ENCODE measurements around the gene SLC4A2. TPM values are rescaled to one million over a fixed set of nuclear protein-coding genes. Genes with fewer than 3 reads are reported as not detected.

SLC4A2 gene
- total RNA-seq, 1 donor from 2014 or later: 178 TPM

GRCh38 chr7:151091988-151092387, 32.6 kb downstream of the SLC4A2 start:
- DNase-seq (no peak), ATAC-seq (no peak)
- peaks cover 43% of the 10 kb centered on the region for H3K4me1 ChIP-seq
- intact Hi-C loops (cut with DNase I): no loop called here
- H3K27ac ChIP-seq: no peak overlapping the region
- H3K27me3 ChIP-seq: no peaks in the 10 kb centered on the region
- TF ChIP-seq CTCF (IDR thresholded peaks at IDR 0.05): no peak
- H3K36me3 ChIP-seq: peaks cover 9% of the 10 kb centered on the region
- H3K9me3 ChIP-seq: no peaks in the 10 kb centered on the region
- H3K4me3 ChIP-seq: no peak overlapping the region

DNA sequence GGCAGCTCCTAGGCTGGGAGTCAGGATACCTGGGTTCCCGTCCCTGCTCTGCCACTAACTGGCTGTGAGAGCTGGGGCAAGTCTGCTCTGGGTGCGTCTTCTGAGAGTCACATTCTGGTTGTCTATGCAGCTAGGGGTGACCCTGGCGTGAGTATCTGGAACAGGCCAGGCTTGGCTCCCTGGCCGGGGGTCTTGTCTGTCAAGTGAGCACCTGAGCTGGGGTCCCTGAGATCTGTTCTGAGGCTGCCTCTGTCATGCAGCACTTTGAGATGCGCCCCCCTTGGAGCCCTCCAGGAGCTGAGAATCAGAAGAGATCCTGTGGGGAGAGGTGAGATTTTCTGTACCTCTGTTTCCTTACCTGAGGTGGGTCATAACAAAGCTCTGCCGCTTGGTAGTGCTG, 34.4 kb downstream of the SLC4A2 start:
- peaks cover 9% of the 10 kb centered on the region for H3K36me3 ChIP-seq
- no peak overlapping the region for H3K27ac ChIP-seq
- DNase-seq (no peak), ATAC-seq (no peak)
- no peaks in the 10 kb centered on the region for H3K27me3 ChIP-seq
- TF ChIP-seq CTCF (IDR thresholded peaks at IDR 0.05): no peak
- intact Hi-C loops (cut with DNase I): no loop called here
- H3K4me1 ChIP-seq: peaks cover 30% of the 10 kb centered on the region
- no peaks in the 10 kb centered on the region for H3K9me3 ChIP-seq
- H3K4me3 ChIP-seq: no peak overlapping the region

- Histone ChIP-seq H3K27me3 (no peaks in the 10 kb centered on the region), H3K4me1 (peaks cover 23% of the 10 kb centered on the region), H3K9me3 (no peaks in the 10 kb centered on the region), H3K36me3 (peaks cover 9% of the 10 kb centered on the region), H3K4me3 (no peak overlapping the region), H3K27ac (no peak overlapping the region)
- intact Hi-C loops (cut with DNase I): no loop called here
- TF ChIP-seq CTCF (IDR thresholded peaks at IDR 0.05): no peak
- no peak for DNase-seq
- ATAC-seq: no peak
These were observed 35.3 kb downstream of the SLC4A2 start for GRCh38 chr7:151094675-151095074.

DNA sequence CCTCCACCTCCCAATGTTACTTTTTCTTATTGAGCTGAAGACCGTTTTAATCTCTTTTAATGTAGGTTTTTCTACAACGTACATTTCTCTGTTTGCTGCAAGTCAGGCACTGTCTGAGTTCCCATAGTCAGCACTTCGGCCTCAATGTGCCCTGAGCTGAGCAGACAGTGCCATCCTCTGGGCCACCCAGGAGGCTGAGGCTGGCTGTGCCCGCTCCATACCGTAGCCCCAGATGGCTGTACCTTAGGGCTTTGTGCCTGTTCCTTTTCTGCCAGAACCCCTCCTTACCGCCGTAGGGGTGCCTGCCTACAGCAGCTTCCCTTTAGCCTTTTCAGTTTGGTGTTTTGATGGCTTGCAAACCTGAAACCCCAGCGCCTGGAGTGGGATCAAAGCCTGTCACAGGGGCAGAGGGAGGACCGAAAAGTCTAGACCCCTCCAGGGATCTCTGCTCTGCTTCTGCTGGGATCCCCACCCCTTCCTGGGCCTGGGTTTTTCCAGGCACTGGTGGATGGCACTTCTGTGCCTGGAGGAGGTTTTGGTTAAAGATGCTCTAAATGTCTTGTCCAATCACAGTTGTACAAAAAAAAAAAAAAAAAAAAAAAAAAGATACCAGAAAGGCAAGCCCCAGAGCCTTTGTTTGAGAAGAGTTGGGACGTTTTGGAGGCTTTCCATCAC, 35.9 kb downstream of the SLC4A2 start:
- no peak for TF ChIP-seq CTCF (IDR thresholded peaks at IDR 0.05)
- no peaks in the 10 kb centered on the region for H3K9me3 ChIP-seq
- ATAC-seq (no peak), DNase-seq (no peak)
- no peak overlapping the region for H3K27ac ChIP-seq
- no peak overlapping the region for H3K4me3 ChIP-seq
- intact Hi-C loops (cut with DNase I): no loop called here
- H3K36me3 ChIP-seq: peaks cover 9% of the 10 kb centered on the region
- peaks cover 17% of the 10 kb centered on the region for H3K4me1 ChIP-seq
- H3K27me3 ChIP-seq: no peaks in the 10 kb centered on the region

GRCh38 chr7:151095828-151096475, 36.6 kb downstream of the SLC4A2 start:
- ATAC-seq (no peak), DNase-seq (peak; percentile 45)
- Histone ChIP-seq H3K36me3 (peaks cover 9% of the 10 kb centered on the region), H3K27ac (no peak overlapping the region), H3K9me3 (no peaks in the 10 kb centered on the region), H3K4me3 (no peak overlapping the region), H3K4me1 (peaks cover 16% of the 10 kb centered on the region), H3K27me3 (no peaks in the 10 kb centered on the region)
- intact Hi-C loops (cut with DNase I): no loop called here
- no peak for TF ChIP-seq CTCF (IDR thresholded peaks at IDR 0.05)
